MCF 10A (cell line): ENCODE data around the gene FAM209A. TPM values are rescaled to one million over a fixed set of nuclear protein-coding genes. Genes with fewer than 3 reads are reported as not detected.

Experiments
- BruUV-seq: library from RNA; stranded (reverse); fragments of 400-500 nt; replicated peaks from 2 replicates; lab custom pipeline; 2021; lab: Mats Ljungman, UMichigan
- CTCF ChIA-PET: fragments of 300-600 bp; sonication (Branson Sonifier 250); formaldehyde crosslinking; extraction: SDS; loops from one replicate; lab custom pipeline; 2021; ENCODE audit warnings: antibody characterized with exemption, inconsistent platforms; lab: Yijun Ruan, JAX
- POLR2A ChIA-PET: fragments of 300-600, 350-650 bp; sonication (Branson Sonifier 250); formaldehyde crosslinking; extraction: SDS; loops from one replicate; lab custom pipeline; 2020; ENCODE audit warnings: antibody characterized with exemption, inconsistent platforms; lab: Yijun Ruan, JAX
- DNase-seq: peaks from one replicate; pipeline ENCODE4 v3.0.0-alpha.2; 2018; ENCODE audit not compliant: unreplicated experiment
- H3K27ac Mint-ChIP-seq: one replicate; pipeline ENCODE4 v1.8.0; 2022; ENCODE audit warnings: mild to moderate bottlenecking, low read depth, mixed read lengths; ENCODE audit not compliant: unreplicated experiment
- H3K27me3 Mint-ChIP-seq: one replicate; pipeline ENCODE4 v1.8.0; 2022; ENCODE audit warnings: mixed read lengths; ENCODE audit not compliant: insufficient read depth, unreplicated experiment
- H3K36me3 Mint-ChIP-seq: one replicate; pipeline ENCODE4 v1.8.0; 2022; ENCODE audit warnings: mild to moderate bottlenecking, moderate library complexity, mixed read lengths; ENCODE audit not compliant: insufficient read depth, unreplicated experiment
- H3K4me1 Mint-ChIP-seq: one replicate; pipeline ENCODE4 v1.8.0; 2022; ENCODE audit warnings: mixed read lengths; ENCODE audit not compliant: insufficient read depth, unreplicated experiment
- H3K4me3 Mint-ChIP-seq: one replicate; pipeline ENCODE4 v1.8.0; 2022; ENCODE audit warnings: mild to moderate bottlenecking, moderate library complexity, mixed read lengths; ENCODE audit not compliant: unreplicated experiment
- H3K9me3 Mint-ChIP-seq: one replicate; pipeline ENCODE4 v1.8.0; 2022; ENCODE audit warnings: mixed read lengths; ENCODE audit not compliant: unreplicated experiment
- CTCF ChIP-seq: fragments of 200-600 bp; IDR thresholded peaks from one replicate; pipeline ENCODE4 v1.8.0; 2022; ENCODE audit warnings: antibody characterized with exemption, mild to moderate bottlenecking; ENCODE audit not compliant: unreplicated experiment
- intact Hi-C: fragments of 100-400 bp; cut with micrococcal nuclease; formaldehyde crosslinking; loops from 2 replicates; pipeline ENCODE4 v1.14.1; 2022
- total RNA-seq: library from RNA; stranded (reverse); gene quantifications from 2 replicates; pipeline ENCODE4 v1.2.3, GENCODE V29; 2022

The FAM209A gene
- total RNA-seq, 1 experiment from 2014 or later: not detected

- Mint-ChIP-seq H3K27ac (no peak overlapping the region), H3K9me3 (no peaks in the 10 kb centered on the region), H3K27me3 (no peaks in the 10 kb centered on the region), H3K36me3 (no peaks in the 10 kb centered on the region), H3K4me1 (no peaks in the 10 kb centered on the region), H3K4me3 (no peak overlapping the region)
- intact Hi-C loops: no loop called here
- BruUV-seq: no TSS peak
- no peak for DNase-seq
- POLR2A ChIA-PET: interaction anchor here (0.6 to 0.9 kb wide), 3 partner anchors 9 to 421 kb away, joined by 3 to 4 read pairs (median 3); no protein-coding TSS in a partner anchor
- TF ChIP-seq CTCF: no peak
- CTCF ChIA-PET: interaction anchor here (0.6 to 4.6 kb wide), 5 partner anchors 11 to 1885 kb away, joined by 3 to 41 read pairs (median 3); no protein-coding TSS in a partner anchor
Observed at GRCh38 chr20:56565511-56565910, 41.0 kb downstream of the FAM209A start.

GRCh38 chr20:56566621-56567020 lies 42.1 kb downstream of the FAM209A start:
- ChIA-PET POLR2A (interaction anchor here (0.9 to 1.2 kb wide), 2 partner anchors 8 to 12 kb away, joined by 3 to 4 read pairs; no protein-coding TSS in a partner anchor), CTCF (interaction anchor here (0.5 to 4.6 kb wide), 7 partner anchors 10 to 495 kb away, joined by 3 to 41 read pairs (median 4); no protein-coding TSS in a partner anchor)
- no peaks in the 10 kb centered on the region for H3K36me3 Mint-ChIP-seq
- H3K9me3 Mint-ChIP-seq: no peaks in the 10 kb centered on the region
- TF ChIP-seq CTCF: no peak
- no peak for DNase-seq
- no peaks in the 10 kb centered on the region for H3K4me1 Mint-ChIP-seq
- intact Hi-C loops: no loop called here
- no TSS peak for BruUV-seq
- no peaks in the 10 kb centered on the region for H3K27me3 Mint-ChIP-seq
- H3K4me3 Mint-ChIP-seq: no peak overlapping the region
- H3K27ac Mint-ChIP-seq: no peak overlapping the region

GRCh38 chr20:56570832-56571231 lies 46.3 kb downstream of the FAM209A start:
- TF ChIP-seq CTCF: no peak

GRCh38 chr20:56572172-56572571 lies 47.6 kb downstream of the FAM209A start:
- peak; percentile 28 for DNase-seq
- no peaks in the 10 kb centered on the region for H3K27me3 Mint-ChIP-seq
- H3K4me3 Mint-ChIP-seq: no peak overlapping the region
- H3K27ac Mint-ChIP-seq: no peak overlapping the region
- no peaks in the 10 kb centered on the region for H3K36me3 Mint-ChIP-seq
- H3K9me3 Mint-ChIP-seq: no peaks in the 10 kb centered on the region
- CTCF ChIA-PET: interaction anchor here (0.9 to 11.0 kb wide), 3 partner anchors 14 to 384 kb away, joined by 3 to 301 read pairs (median 4); no protein-coding TSS in a partner anchor
- peaks cover 18% of the 10 kb centered on the region for H3K4me1 Mint-ChIP-seq
- intact Hi-C loops: no loop called here
- no peak for TF ChIP-seq CTCF
- POLR2A ChIA-PET: interaction anchor here (1.5 to 1.7 kb wide), 2 partner anchors 10 to 17 kb away, joined by 4 to 13 read pairs; no protein-coding TSS in a partner anchor
- no TSS peak for BruUV-seq

More at GRCh38 chr20:56570832-56571231, 46.3 kb downstream of the FAM209A start:
- DNase-seq: no peak
- no peak overlapping the region for H3K27ac Mint-ChIP-seq
- POLR2A ChIA-PET: no interaction called here
- no peaks in the 10 kb centered on the region for H3K27me3 Mint-ChIP-seq
- CTCF ChIA-PET: interaction anchor here (0.7 to 1.4 kb wide), 3 partner anchors 20 to 510 kb away, joined by 3 read pairs; no protein-coding TSS in a partner anchor
- H3K36me3 Mint-ChIP-seq: no peaks in the 10 kb centered on the region
- BruUV-seq: no TSS peak
- H3K4me3 Mint-ChIP-seq: no peak overlapping the region
- H3K9me3 Mint-ChIP-seq: no peaks in the 10 kb centered on the region
- peaks cover 18% of the 10 kb centered on the region for H3K4me1 Mint-ChIP-seq
- intact Hi-C loops: no loop called here
